ENCODE results near the gene TRIM28. TPM values are rescaled to one million over a fixed set of nuclear protein-coding genes. Genes with fewer than 3 reads are reported as not detected.

The TRIM28 gene
- total and polyA plus RNA-seq, 2 donors (not counting 3 experiments of a cell fraction or from before 2014, with no cell fraction given) = 429 to 521 TPM

- Histone ChIP-seq H3K4me3 (replicated peaks in 1 of 3; ENCODE audit: insufficient read depth in 1 of 3, low read depth in 1 of 3, low read length in 3 of 3) (no peak overlapping the region), H3K4me1 (ENCODE audit: control insufficient read depth, extremely low read depth, insufficient read depth, low read length) (peaks cover 19% of the 10 kb centered on the region), H3K27me3 (ENCODE audit: control insufficient read depth in 2 of 2, insufficient read depth in 2 of 2, low read length in 2 of 2) (no peaks in the 10 kb centered on the region), H3K4me2 (ENCODE audit: insufficient read depth, low read length) (no peak overlapping the region), H4K20me1 (replicated peaks; ENCODE audit: control insufficient read depth, extremely low read depth, insufficient read depth, low read length) (no peaks in the 10 kb centered on the region), H3K9ac (replicated peaks; ENCODE audit: extremely low read depth, insufficient read depth, low read length) (no peak overlapping the region), H3K79me2 (ENCODE audit: control insufficient read depth, insufficient read depth, low read length) (peaks cover 36% of the 10 kb centered on the region), H3K9me1 (replicated peaks; ENCODE audit: control insufficient read depth, extremely low read depth, insufficient read depth, low read length) (no peaks in the 10 kb centered on the region), H3K36me3 (ENCODE audit: control insufficient read depth in 2 of 2, extremely low read depth in 1 of 2, insufficient read depth in 2 of 2, low read length in 2 of 2) (peaks cover 0 to 11% of the 10 kb centered on the region in 2 experiments), H3K9me3 (replicated peaks; ENCODE audit: control insufficient read depth, insufficient read depth, low read length) (no peaks in the 10 kb centered on the region), H2AFZ (ENCODE audit: low read depth, low read length) (no peak overlapping the region), H3K27ac (ENCODE audit: insufficient read depth, low read depth, low read length) (no peak overlapping the region)
- TF ChIP-seq FOS (IDR thresholded peaks at IDR 0.05; ENCODE audit: borderline replicate concordance, insufficient read depth, low read length) (no peak), POLR2AphosphoS5 (IDR thresholded peaks at IDR 0.05; ENCODE audit: insufficient read depth, low read depth, low read length) (no peak), GATA2 (IDR thresholded peaks at IDR 0.05; ENCODE audit: insufficient read depth, insufficient read length, low read depth, low read length) (no peak), CTCF (IDR thresholded peaks at IDR 0.05; ENCODE audit: extremely low read depth in 1 of 2, insufficient read depth in 1 of 2, low read depth in 1 of 2, low read length in 2 of 2) (no peak), EZH2 (IDR thresholded peaks at IDR 0.05; ENCODE audit: borderline replicate concordance, low read depth, low read length, severe bottlenecking) (no peak), MYC (IDR thresholded peaks at IDR 0.05; ENCODE audit: low read depth, low read length) (no peak)
- DNase-seq (ENCODE audit: low read depth, low spot score) = no peak
- POLR2A ChIA-PET = no interaction called here
- CTCF ChIA-PET = interaction anchor here (1.0 kb wide), 1 partner anchor 27 kb away, joined by 3 read pairs; the partner anchor contains the start of gene TRIM28
- TSS peak; percentile 4 for BruUV-seq (replicated peaks)
- FAIRE-seq = no peak
- dilution Hi-C loops (cut with MboI; ENCODE audit: extremely low pct_ligation_motif_present, low sequenced_read_pairs) (no loop called here), intact Hi-C loops (cut with micrococcal nuclease) (no loop called here)
Observed at GRCh38 chr19:58516246-58516836, 27.5 kb upstream of the TRIM28 start.
